ENCODE results near the gene FOXP1. TPM values are rescaled to one million over a fixed set of nuclear protein-coding genes. Genes with fewer than 3 reads are reported as not detected.

FOXP1 gene
- total and polyA plus RNA-seq, 2 of the 13 experiments (the other 11 are each of a cell fraction or from before 2014, with no cell fraction given), result 40.4 to 59.0 TPM

- TF ChIP-seq YY1 (IDR thresholded peaks at IDR 0.05; ENCODE audit: insufficient read depth, insufficient replicate concordance, low read depth, low read length) (no peak), ZBTB33 (CRISPR knock-in tag; IDR thresholded peaks at IDR 0.05) (no peak), HIVEP1 (CRISPR knock-in tag; IDR thresholded peaks at IDR 0.05) (no peak), NFIC (IDR thresholded peaks at IDR 0.05; ENCODE audit: low read length) (no peak), MLX (CRISPR knock-in tag; IDR thresholded peaks at IDR 0.05) (0 out of 2 replicates have a peak, but pooled peaks have one; percentile 19), ZBTB7A (CRISPR knock-in tag; IDR thresholded peaks at IDR 0.05) (no peak), ZFP91 (CRISPR knock-in tag; IDR thresholded peaks at IDR 0.05; ENCODE audit: borderline replicate concordance) (no peak; the same call in 1 of the 2 replicates), THAP9 (CRISPR knock-in tag; IDR thresholded peaks at IDR 0.05; ENCODE audit: borderline replicate concordance) (no peak), HNF1B (CRISPR knock-in tag; IDR thresholded peaks at IDR 0.05) (no peak), XBP1 (CRISPR knock-in tag; IDR thresholded peaks at IDR 0.05) (no peak), HOXA5 (CRISPR knock-in tag; IDR thresholded peaks at IDR 0.05) (no peak), ZNF776 (CRISPR knock-in tag; IDR thresholded peaks at IDR 0.05) (no peak), ZSCAN12 (CRISPR knock-in tag; IDR thresholded peaks at IDR 0.05) (no peak), ZNF678 (CRISPR knock-in tag; IDR thresholded peaks at IDR 0.05) (no peak), BCLAF1 (IDR thresholded peaks at IDR 0.05) (no peak), FOSL1 (CRISPR knock-in tag; IDR thresholded peaks at IDR 0.05; ENCODE audit: borderline replicate concordance) (no peak), YEATS2 (CRISPR knock-in tag; IDR thresholded peaks at IDR 0.05; ENCODE audit: borderline replicate concordance) (no peak), ESRRA (CRISPR knock-in tag; IDR thresholded peaks at IDR 0.05; ENCODE audit: low read depth) (0 out of 2 replicates have a peak, but pooled peaks have one; percentile 20)
Measured at GRCh38 chr3:71559578-71560162, 23.9 kb downstream of the FOXP1 start (continued).
